BJ (cell line): ENCODE measurements around the gene SPACA9. TPM values are rescaled to one million over a fixed set of nuclear protein-coding genes. Genes with fewer than 3 reads are reported as not detected.

ENCODE experiments used
- CTCF ChIA-PET: fragments of 350-600 bp; formaldehyde crosslinking; extraction: SDS; loops from one replicate; lab custom pipeline; 2021; ENCODE audit warnings: antibody characterized with exemption, inconsistent platforms; lab: Yijun Ruan, JAX
- POLR2A ChIA-PET: fragments of 300-600 bp; sonication (Branson Sonifier 250); formaldehyde crosslinking; extraction: SDS; loops from one replicate; lab custom pipeline; 2021; ENCODE audit warnings: antibody characterized with exemption; lab: Charles Lee
- DNase-seq: peaks from one replicate; pipeline ENCODE4 v3.0.0-alpha.2; 2011; ENCODE audit warnings: low read depth
- H3K27me3 ChIP-seq: 2 replicates; pipeline ENCODE4 v1.6.0; 2011; ENCODE audit warnings: low read length; ENCODE audit not compliant: control insufficient read depth, insufficient read depth
- H3K36me3 ChIP-seq: 2 replicates; pipeline ENCODE4 v1.5.1; 2011; ENCODE audit warnings: low read length; ENCODE audit not compliant: control insufficient read depth, insufficient read depth
- H3K4me3 ChIP-seq: 2 replicates; pipeline ENCODE4 v1.5.1; 2011; ENCODE audit warnings: low read depth, mild to moderate bottlenecking, control low read depth, low read length
- CTCF ChIP-seq: IDR thresholded peaks from 2 replicates; pipeline ENCODE4 v1.5.1; 2011; ENCODE audit warnings: low read depth, mild to moderate bottlenecking, control low read depth, inconsistent platforms, low read length, moderate library complexity; ENCODE audit not compliant: insufficient read depth
- polyA plus RNA-seq: library from polyadenylated mRNA; depleted of rRNA; stranded (reverse); fragments of >200 nt; gene quantifications from 2 replicates; pipeline ENCODE4 v1.2.3, GENCODE V29; 2011

The SPACA9 gene
- polyA plus RNA-seq, 1 experiment = 5.1 TPM

- Histone ChIP-seq H3K4me3 (no peak overlapping the region), H3K27me3 (no peaks in the 10 kb centered on the region; the same call in none of the 2 replicates), H3K36me3 (no peaks in the 10 kb centered on the region)
- CTCF ChIA-PET = interaction anchor here (1.0 kb wide), 1 partner anchor 21 kb away, joined by 3 read pairs; no protein-coding TSS in a partner anchor
- POLR2A ChIA-PET = no interaction called here
- DNase-seq = no peak
- no peak for TF ChIP-seq CTCF
These were observed 32.4 kb upstream of the SPACA9 start for GRCh38 chr9:132846109-132846917.

GRCh38 chr9:132846918-132847515, 31.7 kb upstream of the SPACA9 start:
- POLR2A ChIA-PET = no interaction called here
- CTCF ChIA-PET = interaction anchor here (1.0 kb wide), 1 partner anchor 22 kb away, joined by 3 read pairs; no protein-coding TSS in a partner anchor

GRCh38 chr9:132849185-132849706, 29.5 kb upstream of the SPACA9 start:
- CTCF ChIA-PET = interaction anchor here (1.2 kb wide), 1 partner anchor 52 kb away, joined by 3 read pairs; no protein-coding TSS in a partner anchor

More at GRCh38 chr9:132846918-132847515, 31.7 kb upstream of the SPACA9 start:
- Histone ChIP-seq H3K4me3 (no peak overlapping the region), H3K36me3 (no peaks in the 10 kb centered on the region), H3K27me3 (no peaks in the 10 kb centered on the region; the same call in none of the 2 replicates)
- no peak for TF ChIP-seq CTCF
- DNase-seq = no peak

GRCh38 chr9:132853482-132853881, 25.2 kb upstream of the SPACA9 start:
- no peaks in the 10 kb centered on the region for H3K36me3 ChIP-seq
- ChIA-PET POLR2A (no interaction called here), CTCF (interaction anchor here (2.2 kb wide), 1 partner anchor 48 kb away, joined by 5 read pairs; no protein-coding TSS in a partner anchor)
- peaks cover 4% of the 10 kb centered on the region; the same call in 1 of the 2 replicates for H3K27me3 ChIP-seq
- no peak for TF ChIP-seq CTCF
- no peak for DNase-seq
- no peak overlapping the region for H3K4me3 ChIP-seq

More at GRCh38 chr9:132849185-132849706, 29.5 kb upstream of the SPACA9 start:
- no peak for DNase-seq
- H3K27me3 ChIP-seq = no peaks in the 10 kb centered on the region; the same call in 1 of the 2 replicates
- POLR2A ChIA-PET = no interaction called here
- no peak for TF ChIP-seq CTCF
- H3K36me3 ChIP-seq = no peaks in the 10 kb centered on the region
- H3K4me3 ChIP-seq = no peak overlapping the region

GRCh38 chr9:132854832-132855231, 23.9 kb upstream of the SPACA9 start:
- no peaks in the 10 kb centered on the region for H3K36me3 ChIP-seq
- CTCF ChIA-PET = no interaction called here
- H3K4me3 ChIP-seq = no peak overlapping the region
- peaks cover 5% of the 10 kb centered on the region; the same call in 1 of the 2 replicates for H3K27me3 ChIP-seq
- DNase-seq = no peak
- POLR2A ChIA-PET = no interaction called here
- no peak for TF ChIP-seq CTCF
